NCI-H2171 treated with DMSO at 0.1 percent for 48 hours (cell line): Measurements from ENCODE around the gene AKT1.

Source experiments
- DNase-seq: peaks from one replicate; lab custom pipeline; 2025; lab: John Stamatoyannopoulos, UW

Gene AKT1

DNA sequence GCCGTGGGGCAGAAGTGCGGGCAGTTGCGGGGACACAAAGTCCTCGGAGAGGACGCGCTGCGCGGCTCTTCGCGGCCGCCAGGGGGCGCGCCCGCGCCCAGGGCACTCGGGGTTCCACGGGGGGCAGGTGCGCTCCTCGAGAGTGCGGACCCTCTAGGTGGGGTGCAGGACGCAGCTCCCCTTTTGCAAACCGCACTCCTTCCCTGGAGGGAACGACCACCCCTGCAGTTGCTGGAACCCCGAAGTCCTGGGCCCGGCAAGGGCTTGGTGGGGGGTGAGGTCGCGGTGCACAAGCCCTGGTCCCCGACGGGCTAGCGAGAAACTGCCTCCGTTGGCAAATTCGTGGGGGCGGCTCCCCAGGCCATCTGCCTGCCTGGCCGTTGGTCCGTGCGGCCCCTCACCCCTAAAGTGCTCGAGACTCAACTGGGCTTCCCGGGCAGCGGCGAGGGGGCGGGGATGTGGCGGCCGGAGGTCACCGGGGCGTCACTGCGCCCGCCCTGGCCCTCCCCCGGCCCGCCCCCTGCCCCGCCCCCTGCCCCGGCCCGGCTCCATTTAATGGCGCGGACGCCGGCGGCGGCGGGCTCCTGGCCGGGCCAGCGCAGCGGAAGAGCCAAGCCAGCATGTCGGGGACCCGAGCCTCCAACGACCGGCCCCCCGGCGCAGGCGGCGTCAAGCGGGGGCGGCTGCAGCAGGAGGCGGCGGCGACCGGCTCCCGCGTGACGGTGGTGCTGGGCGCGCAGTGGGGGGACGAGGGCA lies 71.7 kb downstream of the AKT1 start, which contains the start of gene ADSS1:
Gene ADSS1, plus strand, starts transcription at position 579 of the 756 bp plus-strand sequence. Its CDS starts 42 bp downstream, at position 621.
- peak; percentile 33 for DNase-seq

- DNase-seq: no peak
These were observed 72.5 kb downstream of the AKT1 start for GRCh38 chr14:104722938-104723650.

DNA sequence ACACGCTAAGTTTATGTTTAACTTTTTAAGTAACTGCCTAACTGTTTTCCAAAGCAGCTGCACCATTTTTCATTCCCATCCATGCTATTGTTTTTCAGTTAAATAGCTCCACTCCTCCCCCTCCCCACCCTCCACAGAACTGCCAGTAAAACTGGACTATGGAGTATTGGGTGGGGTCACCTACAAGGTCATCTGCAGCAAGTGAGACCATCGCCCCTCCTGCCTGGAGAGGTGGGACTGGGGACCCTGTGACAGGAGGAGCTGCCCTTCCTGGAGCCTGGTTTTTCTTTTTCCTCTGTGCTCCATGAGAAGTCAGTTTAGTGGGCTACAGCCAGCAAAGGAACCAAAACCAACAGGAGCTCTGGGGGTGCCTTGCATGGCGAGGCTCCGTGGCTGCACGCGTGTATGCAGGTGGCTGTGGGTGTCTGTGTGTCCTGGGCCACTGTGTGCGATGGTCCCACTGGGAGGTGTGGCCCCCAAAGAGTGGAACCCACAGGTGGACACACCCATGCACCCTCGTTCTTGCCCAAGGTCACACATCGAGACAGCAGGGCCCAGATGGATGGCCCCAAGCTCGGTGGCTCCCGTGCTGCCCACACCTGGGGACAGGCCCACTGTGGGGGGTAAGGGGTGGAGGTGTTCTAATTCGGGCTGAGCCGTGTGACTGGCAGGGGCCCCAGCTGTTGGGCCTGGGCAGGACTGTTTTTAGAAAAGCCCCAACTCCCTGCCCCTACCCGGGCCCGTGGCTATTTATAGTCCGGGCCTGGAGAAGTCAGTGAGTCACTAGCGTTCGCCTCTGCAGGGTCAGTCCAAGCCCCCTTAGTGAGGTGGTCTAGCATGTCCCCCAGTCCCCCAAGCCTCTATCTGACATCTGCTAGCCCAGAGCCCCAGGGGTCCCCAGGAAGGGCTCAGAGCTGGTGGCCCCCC lies 73.8 kb downstream of the AKT1 start:
- no peak for DNase-seq
